Measurements from ENCODE around the gene NDUFS6. TPM values are rescaled to one million over a fixed set of nuclear protein-coding genes. Genes with fewer than 3 reads are reported as not detected.

NDUFS6 gene
- total RNA-seq, 1 donor from 2014 or later: 22.5 TPM

DNA sequence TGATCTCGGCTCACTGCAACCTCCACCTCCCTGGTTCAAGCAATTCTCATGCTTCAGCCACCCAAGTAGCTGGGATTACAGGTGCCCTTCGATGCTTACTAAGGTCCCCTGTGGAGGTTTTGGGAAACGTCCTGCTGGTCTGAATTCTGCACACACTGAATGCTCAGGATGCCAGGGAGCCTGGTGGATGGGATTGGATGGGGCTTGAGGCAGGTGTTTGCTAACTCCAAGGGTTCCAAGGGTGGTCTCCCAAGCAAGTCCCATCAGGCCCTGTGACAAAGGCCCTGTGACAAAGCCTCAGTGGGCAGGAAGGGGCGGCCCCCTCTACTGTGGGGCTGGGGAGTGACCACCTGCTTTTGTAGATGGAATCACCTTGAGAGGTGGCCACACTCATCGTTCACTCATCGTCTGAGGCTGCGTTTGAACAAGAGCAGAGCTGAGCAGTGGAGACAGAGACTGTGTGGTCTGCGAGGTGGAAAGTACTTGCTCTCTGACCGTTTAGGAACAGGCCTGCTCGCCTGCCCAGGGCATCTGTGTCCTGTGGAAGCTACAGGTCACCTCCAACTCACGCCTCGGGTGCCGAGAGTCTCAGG lies 41.7 kb upstream of the NDUFS6 start:
- Mint-ChIP-seq H3K4me1 (no peaks in the 10 kb centered on the region), H3K4me3 (no peak overlapping the region)
- DNase-seq: no peak

DNA sequence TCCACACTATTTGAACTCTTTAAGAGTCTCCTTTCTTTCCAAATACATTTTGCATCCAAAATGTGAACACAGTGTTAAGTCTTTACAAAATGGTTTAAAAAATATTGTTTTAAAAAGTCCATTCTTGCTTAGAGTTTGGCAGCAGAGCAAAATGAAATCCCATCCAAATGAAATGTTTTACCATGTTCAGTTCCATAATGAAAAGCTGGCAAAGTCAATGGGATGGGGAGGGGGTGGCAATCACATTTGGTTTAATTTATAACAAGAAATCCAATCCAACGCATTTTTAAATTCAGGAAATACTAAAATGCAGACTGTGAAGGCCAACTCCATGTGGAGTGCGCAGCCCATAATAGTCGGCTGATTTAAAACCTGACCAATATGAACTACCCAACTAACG lies 41.0 kb upstream of the NDUFS6 start:
- no peaks in the 10 kb centered on the region for H3K36me3 Mint-ChIP-seq (ENCODE audit: low read depth)
- DNase-seq: no peak
- H3K4me3 Mint-ChIP-seq: no peak overlapping the region
- ChIA-PET CTCF (no interaction called here), POLR2A (no interaction called here)
- intact Hi-C loops (cut with micrococcal nuclease): no loop called here
- H3K4me1 Mint-ChIP-seq: no peaks in the 10 kb centered on the region
- H3K27me3 Mint-ChIP-seq: peaks cover 23% of the 10 kb centered on the region
- no peak overlapping the region for H3K27ac Mint-ChIP-seq
- peaks cover 7% of the 10 kb centered on the region for H3K9me3 Mint-ChIP-seq
- TF ChIP-seq, protein P1, sequence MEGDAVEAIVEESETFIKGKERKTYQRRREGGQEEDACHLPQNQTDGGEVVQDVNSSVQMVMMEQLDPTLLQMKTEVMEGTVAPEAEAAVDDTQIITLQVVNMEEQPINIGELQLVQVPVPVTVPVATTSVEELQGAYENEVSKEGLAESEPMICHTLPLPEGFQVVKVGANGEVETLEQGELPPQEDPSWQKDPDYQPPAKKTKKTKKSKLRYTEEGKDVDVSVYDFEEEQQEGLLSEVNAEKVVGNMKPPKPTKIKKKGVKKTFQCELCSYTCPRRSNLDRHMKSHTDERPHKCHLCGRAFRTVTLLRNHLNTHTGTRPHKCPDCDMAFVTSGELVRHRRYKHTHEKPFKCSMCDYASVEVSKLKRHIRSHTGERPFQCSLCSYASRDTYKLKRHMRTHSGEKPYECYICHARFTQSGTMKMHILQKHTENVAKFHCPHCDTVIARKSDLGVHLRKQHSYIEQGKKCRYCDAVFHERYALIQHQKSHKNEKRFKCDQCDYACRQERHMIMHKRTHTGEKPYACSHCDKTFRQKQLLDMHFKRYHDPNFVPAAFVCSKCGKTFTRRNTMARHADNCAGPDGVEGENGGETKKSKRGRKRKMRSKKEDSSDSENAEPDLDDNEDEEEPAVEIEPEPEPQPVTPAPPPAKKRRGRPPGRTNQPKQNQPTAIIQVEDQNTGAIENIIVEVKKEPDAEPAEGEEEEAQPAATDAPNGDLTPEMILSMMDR (IDR thresholded peaks at IDR 0.05): no peak
- no peak for ATAC-seq (ENCODE audit: low read depth)

More for the DNA sequence above, 41.7 kb upstream of the NDUFS6 start:
- ChIA-PET POLR2A (no interaction called here), CTCF (no interaction called here)
- intact Hi-C loops (cut with micrococcal nuclease): no loop called here
- ATAC-seq (ENCODE audit: low read depth): no peak
- TF ChIP-seq, protein P1 (IDR thresholded peaks at IDR 0.05): no peak
- Mint-ChIP-seq H3K27ac (no peak overlapping the region), H3K27me3 (peaks cover 16% of the 10 kb centered on the region), H3K36me3 (ENCODE audit: low read depth) (no peaks in the 10 kb centered on the region), H3K9me3 (peaks cover 7% of the 10 kb centered on the region)

DNA sequence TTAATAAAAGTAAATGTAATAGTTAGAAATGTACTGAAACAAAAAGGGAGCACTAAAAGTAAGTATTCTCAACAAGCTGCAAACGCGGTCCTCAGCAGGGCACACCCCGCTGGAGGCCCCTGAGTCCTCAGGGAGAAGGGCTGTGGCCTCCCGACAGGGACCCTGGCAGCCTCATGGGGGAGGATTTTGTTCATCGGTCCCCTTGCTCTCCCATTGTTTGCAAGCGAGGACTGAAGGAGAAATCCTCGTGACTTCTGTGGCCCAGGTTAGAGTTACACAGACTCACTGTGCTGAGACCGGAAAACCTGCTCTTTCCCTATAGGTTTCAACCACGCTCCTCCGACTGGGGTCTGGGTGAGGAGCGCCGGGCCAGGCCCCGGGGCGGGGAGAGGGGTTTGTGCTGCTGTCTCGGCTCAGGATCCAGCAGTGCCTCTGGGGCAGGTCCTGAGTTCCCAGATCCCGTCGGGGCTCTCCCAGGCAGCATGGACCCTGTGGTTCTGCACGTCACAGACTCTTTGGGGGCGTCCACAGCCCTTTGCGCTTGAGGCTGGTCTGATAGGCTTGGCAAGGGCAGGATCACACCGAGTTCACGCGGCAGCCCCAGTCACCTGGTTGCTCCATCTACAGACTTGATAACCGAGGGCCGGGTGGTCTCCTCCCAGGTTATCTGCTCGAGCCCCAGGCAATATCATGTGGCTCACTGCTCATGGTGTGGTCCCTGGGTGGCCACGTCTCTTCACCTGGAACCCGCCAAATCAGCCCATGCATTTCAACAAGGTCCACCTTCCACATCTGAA lies 40.4 kb upstream of the NDUFS6 start:
- DNase-seq (no peak), ATAC-seq (ENCODE audit: low read depth) (no peak)
- Mint-ChIP-seq H3K36me3 (ENCODE audit: low read depth) (no peaks in the 10 kb centered on the region), H3K9me3 (peaks cover 7% of the 10 kb centered on the region), H3K27me3 (peaks cover 23% of the 10 kb centered on the region), H3K4me3 (no peak overlapping the region), H3K4me1 (no peaks in the 10 kb centered on the region), H3K27ac (no peak overlapping the region)
- intact Hi-C loops (cut with micrococcal nuclease): no loop called here
- TF ChIP-seq, protein P1 (IDR thresholded peaks at IDR 0.05): no peak
- POLR2A ChIA-PET: no interaction called here
- CTCF ChIA-PET: no interaction called here

DNA sequence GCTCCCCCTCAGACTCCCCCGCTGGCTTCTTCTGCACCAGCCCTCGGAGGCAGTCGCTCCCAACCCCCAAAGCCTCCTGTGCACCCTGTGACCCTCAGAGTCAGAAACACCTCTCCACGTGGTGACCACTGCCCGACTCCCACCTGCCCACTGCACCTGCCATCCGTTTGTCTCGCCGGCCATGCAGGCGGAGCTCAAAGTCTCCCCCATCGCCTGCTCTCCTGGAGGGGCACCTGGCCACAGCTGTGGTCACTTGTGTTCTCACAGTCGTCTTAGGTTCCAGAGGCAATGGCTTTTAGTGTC lies 39.8 kb upstream of the NDUFS6 start:
- Mint-ChIP-seq H3K4me3 (no peak overlapping the region), H3K27me3 (peaks cover 27% of the 10 kb centered on the region), H3K36me3 (ENCODE audit: low read depth) (no peaks in the 10 kb centered on the region), H3K27ac (no peak overlapping the region), H3K4me1 (no peaks in the 10 kb centered on the region), H3K9me3 (peaks cover 7% of the 10 kb centered on the region)
- no peak for DNase-seq
- intact Hi-C loops (cut with micrococcal nuclease): no loop called here
- ATAC-seq (ENCODE audit: low read depth): no peak
- TF ChIP-seq, protein P1 (IDR thresholded peaks at IDR 0.05): no peak
- CTCF ChIA-PET: no interaction called here
- POLR2A ChIA-PET: no interaction called here

DNA sequence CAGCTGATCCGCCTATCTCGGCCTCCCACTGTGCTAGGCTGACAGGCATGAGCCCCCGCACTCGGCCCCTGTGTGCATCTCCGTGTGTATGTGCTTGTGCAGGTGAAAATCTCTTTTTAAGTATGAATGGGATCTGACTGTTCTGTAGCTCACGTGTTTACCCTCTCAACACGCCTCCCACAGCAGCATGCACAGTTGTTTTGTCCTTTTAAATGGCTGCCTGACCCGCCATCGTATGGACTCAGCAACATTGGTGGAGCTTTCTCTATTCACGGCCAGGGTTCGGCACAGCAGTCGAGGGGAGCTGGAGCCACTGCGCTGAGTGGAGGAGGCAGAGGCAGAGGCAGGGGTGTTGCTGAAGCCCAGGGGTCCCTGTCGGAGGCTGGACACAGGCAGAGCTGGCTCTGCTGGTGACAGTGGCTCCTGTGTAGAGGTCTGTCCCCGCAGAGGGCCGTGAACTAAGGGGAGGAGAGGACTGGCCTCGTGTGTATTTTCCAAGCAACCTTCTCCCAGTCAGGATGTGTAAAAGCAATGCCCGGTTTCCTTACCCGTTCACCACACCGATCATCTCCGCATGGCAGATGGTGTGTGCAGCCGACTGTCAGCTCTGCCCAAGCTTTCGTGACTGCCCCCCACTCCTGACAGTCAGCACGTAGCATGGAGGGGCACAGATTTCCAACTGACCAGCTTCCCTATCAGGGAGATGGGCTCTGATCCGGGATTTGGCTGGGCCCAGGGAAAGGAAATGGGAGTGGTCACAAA lies 38.9 kb upstream of the NDUFS6 start:
- Mint-ChIP-seq H3K36me3 (ENCODE audit: low read depth) (no peaks in the 10 kb centered on the region), H3K27me3 (peaks cover 30% of the 10 kb centered on the region), H3K4me3 (no peak overlapping the region), H3K4me1 (no peaks in the 10 kb centered on the region), H3K9me3 (peaks cover 7% of the 10 kb centered on the region), H3K27ac (no peak overlapping the region)
- POLR2A ChIA-PET: no interaction called here
- intact Hi-C loops (cut with micrococcal nuclease): no loop called here
- no peak for DNase-seq
- no peak for ATAC-seq (ENCODE audit: low read depth)
- CTCF ChIA-PET: no interaction called here
- TF ChIP-seq, protein P1 (IDR thresholded peaks at IDR 0.05): no peak

Data from activated B cell treated with CpG ODN at 0.5 μM for 24 hours (primary cell).